ENCODE measurements around the gene RABGGTA.
A peak's percentile ranks its signal among the peaks of the same experiment; 100 is the strongest.
"Not testable (repeated sequence)": the region's sequence is repeated elsewhere in the genome, so short reads cannot be mapped to it uniquely, and the experiment has no call there.

RABGGTA gene

DNA sequence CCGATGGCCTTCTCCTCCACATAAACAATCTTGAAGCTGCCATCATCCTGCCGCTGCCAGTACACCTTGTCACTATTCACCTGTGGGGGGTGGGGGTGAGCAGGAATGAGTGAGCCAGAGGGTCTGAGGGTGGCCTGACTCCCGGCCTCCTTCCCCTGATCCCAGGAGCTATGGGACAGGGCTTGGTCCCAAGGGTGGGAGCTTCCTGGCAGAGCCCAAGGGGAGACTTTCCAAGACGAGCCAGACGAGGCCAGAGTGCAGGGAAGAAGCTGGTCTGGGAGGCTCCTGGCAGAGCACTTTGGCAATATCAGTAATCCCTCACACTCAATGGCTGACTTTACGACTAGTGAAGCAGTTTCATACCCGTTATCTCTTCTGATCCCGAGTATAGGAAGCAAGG lies 16.0 kb downstream of the RABGGTA start:
- Histone ChIP-seq H3K27me3 (replicated peaks; ENCODE audit: control insufficient read depth, insufficient read depth, low read length) (no peaks in the 10 kb centered on the region), H3K9ac (ENCODE audit: low read length) (no peak overlapping the region), H3K4me3 (ENCODE audit: low read length) (no peak overlapping the region), H3K4me1 (ENCODE audit: control insufficient read depth, insufficient read depth, low read length) (peaks cover 16% of the 10 kb centered on the region), H3K9me3 (ENCODE audit: control insufficient read depth, low read length) (no peaks in the 10 kb centered on the region), H3K36me3 (ENCODE audit: control insufficient read depth, insufficient read depth, low read length, severe bottlenecking) (no peaks in the 10 kb centered on the region)
- DNase-seq (ENCODE audit: low read depth): no peak

DNA sequence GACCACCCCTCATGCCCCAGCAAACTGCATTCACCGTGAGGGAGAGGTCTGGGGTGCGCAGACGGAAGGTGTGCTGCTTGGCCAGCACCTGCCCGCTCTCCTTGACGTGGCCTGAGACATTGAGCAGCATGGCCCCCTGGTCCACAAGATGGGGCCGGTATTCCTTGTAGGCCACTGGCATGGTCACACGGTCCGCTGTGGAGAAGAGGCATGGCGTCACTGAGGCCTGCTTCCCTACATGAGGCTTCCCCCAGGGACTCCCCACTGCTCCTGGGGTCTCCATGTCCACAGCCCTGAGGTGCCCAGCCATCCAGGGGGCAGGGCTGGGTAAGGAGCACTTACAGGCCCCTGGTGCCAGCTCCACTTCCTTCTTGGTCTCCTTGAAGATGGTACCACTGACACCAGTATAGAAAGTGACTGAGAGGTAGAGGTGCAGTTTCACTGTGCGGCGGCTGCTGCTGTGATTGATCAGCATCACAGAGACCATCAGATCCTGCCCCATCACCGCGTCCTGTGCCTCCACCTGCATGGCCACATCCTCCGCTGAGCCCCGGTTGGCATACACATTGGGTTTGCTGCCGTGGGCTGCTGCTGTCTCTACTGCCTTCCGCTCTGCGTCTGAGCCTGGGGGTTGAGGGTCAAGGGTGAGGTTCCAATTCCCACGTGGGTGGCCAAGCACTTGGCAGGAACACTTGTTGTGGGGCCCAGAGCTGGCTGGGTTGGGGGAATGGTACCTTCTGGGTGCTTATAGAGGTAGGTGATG lies 16.6 kb downstream of the RABGGTA start:
- H3K9ac ChIP-seq (ENCODE audit: low read length): no peak overlapping the region
- H3K27me3 ChIP-seq (replicated peaks; ENCODE audit: control insufficient read depth, insufficient read depth, low read length): no peaks in the 10 kb centered on the region
- H3K36me3 ChIP-seq (ENCODE audit: control insufficient read depth, insufficient read depth, low read length, severe bottlenecking): no peaks in the 10 kb centered on the region
- H3K4me3 ChIP-seq (ENCODE audit: low read length): no peak overlapping the region
- H3K4me1 ChIP-seq (ENCODE audit: control insufficient read depth, insufficient read depth, low read length): peaks cover 16% of the 10 kb centered on the region
- DNase-seq (ENCODE audit: low read depth): no peak
- no peaks in the 10 kb centered on the region for H3K9me3 ChIP-seq (ENCODE audit: control insufficient read depth, low read length)

DNA sequence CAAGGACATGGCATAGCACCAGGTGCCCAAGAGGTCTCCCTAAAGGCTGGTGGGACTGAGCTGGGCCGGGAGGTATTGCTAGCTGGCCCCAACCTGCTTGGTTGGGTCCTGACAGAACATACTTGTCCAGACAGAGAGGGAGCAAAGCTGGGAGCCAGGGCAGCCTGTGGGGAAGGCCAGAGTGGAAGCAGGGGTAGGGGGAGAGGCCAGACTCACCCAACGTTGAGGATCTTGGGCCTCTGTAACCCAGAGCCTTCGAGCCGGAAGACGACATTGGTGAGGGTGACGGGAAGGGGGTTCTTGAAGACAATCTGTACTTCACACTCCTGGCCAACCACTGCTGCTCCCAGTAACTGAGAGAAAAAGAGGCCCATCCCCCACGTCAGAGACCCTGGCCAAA lies 17.5 kb downstream of the RABGGTA start:
- H3K27me3 ChIP-seq (replicated peaks; ENCODE audit: control insufficient read depth, insufficient read depth, low read length): no peaks in the 10 kb centered on the region
- DNase-seq (ENCODE audit: low read depth): no peak

DNA sequence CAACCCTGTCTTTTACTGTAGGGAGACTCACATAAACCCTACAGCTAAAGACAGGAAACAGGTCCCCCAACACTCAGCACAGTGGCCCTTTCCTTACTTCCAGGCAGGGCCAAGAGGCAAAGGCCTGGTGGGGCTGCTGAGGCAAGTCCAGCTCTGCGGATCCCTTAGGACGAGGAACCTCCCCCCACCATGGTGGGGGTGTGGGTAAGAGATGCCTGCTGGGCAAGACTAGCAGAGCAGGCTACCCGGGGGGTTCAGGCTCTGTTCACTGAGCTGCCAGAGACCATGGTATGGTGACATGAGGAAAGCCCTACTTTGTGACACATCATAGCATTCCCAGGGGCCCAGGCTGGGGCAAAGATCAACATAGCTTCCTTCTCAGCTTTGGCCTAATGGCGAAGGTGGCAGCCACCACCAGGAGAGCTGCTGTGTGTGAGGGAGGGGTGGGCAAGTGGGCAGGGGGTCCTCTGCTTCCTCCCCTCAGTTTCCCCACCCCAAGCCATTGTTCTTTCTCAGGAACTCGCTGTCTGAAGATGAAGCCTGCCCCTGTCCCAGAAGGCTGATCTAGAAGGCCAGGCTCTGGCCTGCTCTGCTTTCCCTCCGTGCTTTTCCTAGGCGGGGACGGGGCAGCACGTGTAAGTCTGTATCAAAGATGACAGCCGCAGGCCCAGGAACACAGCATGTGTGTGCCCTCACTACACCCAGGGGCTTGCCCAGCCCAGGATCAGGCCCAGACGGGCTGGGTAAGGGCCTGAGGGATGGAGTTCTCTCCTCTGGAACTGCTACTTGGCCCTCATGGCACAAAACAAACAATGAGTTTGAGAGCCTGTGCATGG lies 18.9 kb downstream of the RABGGTA start:
- DNase-seq (ENCODE audit: low read depth): no peak

More for the DNA sequence above, 17.5 kb downstream of the RABGGTA start:
- no peak overlapping the region for H3K4me3 ChIP-seq (ENCODE audit: low read length)
- no peak overlapping the region for H3K9ac ChIP-seq (ENCODE audit: low read length)
- no peaks in the 10 kb centered on the region for H3K9me3 ChIP-seq (ENCODE audit: control insufficient read depth, low read length)
- no peaks in the 10 kb centered on the region for H3K36me3 ChIP-seq (ENCODE audit: control insufficient read depth, insufficient read depth, low read length, severe bottlenecking)
- peaks cover 9% of the 10 kb centered on the region for H3K4me1 ChIP-seq (ENCODE audit: control insufficient read depth, insufficient read depth, low read length)

DNA sequence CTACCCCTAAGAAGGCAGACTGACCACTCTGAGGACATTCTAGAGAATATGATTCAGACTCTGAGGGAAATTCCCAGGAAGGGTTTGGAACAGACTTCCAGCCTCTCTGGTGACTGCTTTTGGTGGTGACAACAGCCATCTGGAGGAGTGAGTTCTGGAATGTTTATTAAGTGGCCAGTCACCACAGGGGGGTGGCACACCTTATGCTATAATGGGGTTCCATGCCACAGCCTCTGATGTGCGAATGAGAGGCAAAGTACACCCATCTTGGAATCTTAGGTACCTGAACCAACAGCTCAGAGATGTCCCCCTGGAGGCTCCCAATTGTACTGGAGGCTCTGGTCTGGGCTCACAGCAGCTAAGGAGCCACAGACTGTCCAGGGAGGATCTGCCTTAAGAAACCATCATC lies 19.5 kb downstream of the RABGGTA start:
- DNase-seq (ENCODE audit: low read depth): peak; percentile 45
- H3K27me3 ChIP-seq (replicated peaks; ENCODE audit: control insufficient read depth, insufficient read depth, low read length): no peaks in the 10 kb centered on the region
- H3K4me3 ChIP-seq (ENCODE audit: low read length): no peak overlapping the region
- H3K9me3 ChIP-seq (ENCODE audit: control insufficient read depth, low read length): no peaks in the 10 kb centered on the region
- H3K36me3 ChIP-seq (ENCODE audit: control insufficient read depth, insufficient read depth, low read length, severe bottlenecking): no peaks in the 10 kb centered on the region
- H3K4me1 ChIP-seq (ENCODE audit: control insufficient read depth, insufficient read depth, low read length): peaks cover 9% of the 10 kb centered on the region
- H3K9ac ChIP-seq (ENCODE audit: low read length): no peak overlapping the region

More for the DNA sequence above, 18.9 kb downstream of the RABGGTA start:
- peaks cover 7% of the 10 kb centered on the region for H3K4me1 ChIP-seq (ENCODE audit: control insufficient read depth, insufficient read depth, low read length)
- no peaks in the 10 kb centered on the region for H3K36me3 ChIP-seq (ENCODE audit: control insufficient read depth, insufficient read depth, low read length, severe bottlenecking)
- no peaks in the 10 kb centered on the region for H3K27me3 ChIP-seq (replicated peaks; ENCODE audit: control insufficient read depth, insufficient read depth, low read length)
- no peak overlapping the region for H3K9ac ChIP-seq (ENCODE audit: low read length)
- H3K4me3 ChIP-seq (ENCODE audit: low read length): no peak overlapping the region
- H3K9me3 ChIP-seq (ENCODE audit: control insufficient read depth, low read length): no peaks in the 10 kb centered on the region

DNA sequence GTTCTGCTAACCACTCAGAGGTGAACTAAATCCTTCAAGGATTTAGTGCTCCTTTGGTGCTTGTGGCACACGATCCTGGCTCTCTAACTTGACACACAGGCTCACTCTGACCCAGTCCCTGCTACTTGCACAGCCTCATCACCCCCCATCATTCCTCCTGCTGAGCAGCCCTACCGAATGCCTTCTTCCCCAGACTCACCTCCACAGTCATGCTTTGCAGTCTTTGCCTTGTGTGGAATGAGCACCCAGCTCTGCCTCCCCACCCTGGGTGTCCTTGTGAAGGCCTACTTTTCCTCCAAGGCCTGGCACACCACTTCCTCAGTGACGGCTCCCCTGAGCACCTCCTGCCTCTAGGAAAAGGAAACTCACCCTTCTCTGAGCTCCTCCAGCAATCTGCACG lies 21.0 kb downstream of the RABGGTA start:
- Histone ChIP-seq H3K9me3 (ENCODE audit: control insufficient read depth, low read length) (no peaks in the 10 kb centered on the region), H3K9ac (ENCODE audit: low read length) (no peak overlapping the region), H3K4me1 (ENCODE audit: control insufficient read depth, insufficient read depth, low read length) (peaks cover 13% of the 10 kb centered on the region), H3K27me3 (replicated peaks; ENCODE audit: control insufficient read depth, insufficient read depth, low read length) (no peaks in the 10 kb centered on the region), H3K4me3 (ENCODE audit: low read length) (no peak overlapping the region), H3K36me3 (ENCODE audit: control insufficient read depth, insufficient read depth, low read length, severe bottlenecking) (no peaks in the 10 kb centered on the region)
- DNase-seq (ENCODE audit: low read depth): no peak

DNA sequence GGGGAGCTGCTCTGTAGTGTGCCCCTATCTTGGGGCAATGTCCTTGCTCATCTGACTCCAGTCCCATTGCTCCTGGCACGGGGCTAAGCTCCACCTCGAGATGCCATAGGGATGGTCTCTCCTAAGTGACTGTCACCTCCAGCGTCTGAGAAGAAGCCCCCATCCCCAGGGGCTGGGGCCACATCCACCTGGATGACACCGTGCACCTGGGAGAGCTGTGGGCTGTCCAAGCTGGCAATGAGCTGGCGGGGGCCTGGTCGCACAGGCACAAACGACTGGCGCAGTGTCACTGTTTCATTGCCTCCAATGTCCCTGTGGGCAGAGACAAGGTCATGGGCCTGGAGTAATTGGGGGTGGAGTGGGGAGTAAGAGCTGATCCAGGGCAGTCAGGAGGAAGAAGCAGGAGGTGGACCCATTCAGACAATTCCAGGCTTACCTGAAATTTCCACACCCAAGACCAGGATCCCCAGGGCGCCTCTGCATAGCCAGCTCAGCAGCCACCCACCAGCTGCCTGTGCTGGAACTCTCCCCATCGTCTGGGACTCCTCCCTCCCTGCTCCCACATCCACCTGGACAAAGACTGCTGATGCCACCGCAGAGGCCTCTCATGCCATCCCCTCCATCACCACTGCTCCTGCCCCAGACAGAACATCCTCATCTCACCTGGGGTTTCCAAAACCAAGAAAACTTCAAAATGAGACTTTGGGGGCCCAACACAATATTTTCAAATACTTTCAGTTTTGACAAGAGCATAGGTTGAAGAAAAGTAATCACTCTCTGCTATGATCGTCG lies 22.0 kb downstream of the RABGGTA start:
- Histone ChIP-seq H3K9ac (ENCODE audit: low read length) (no peak overlapping the region), H3K27me3 (replicated peaks; ENCODE audit: control insufficient read depth, insufficient read depth, low read length) (no peaks in the 10 kb centered on the region), H3K4me1 (ENCODE audit: control insufficient read depth, insufficient read depth, low read length) (peaks cover 13% of the 10 kb centered on the region), H3K4me3 (ENCODE audit: low read length) (no peak overlapping the region), H3K9me3 (ENCODE audit: control insufficient read depth, low read length) (no peaks in the 10 kb centered on the region), H3K36me3 (ENCODE audit: control insufficient read depth, insufficient read depth, low read length, severe bottlenecking) (no peaks in the 10 kb centered on the region)
- DNase-seq (ENCODE audit: low read depth): no peak

DNA sequence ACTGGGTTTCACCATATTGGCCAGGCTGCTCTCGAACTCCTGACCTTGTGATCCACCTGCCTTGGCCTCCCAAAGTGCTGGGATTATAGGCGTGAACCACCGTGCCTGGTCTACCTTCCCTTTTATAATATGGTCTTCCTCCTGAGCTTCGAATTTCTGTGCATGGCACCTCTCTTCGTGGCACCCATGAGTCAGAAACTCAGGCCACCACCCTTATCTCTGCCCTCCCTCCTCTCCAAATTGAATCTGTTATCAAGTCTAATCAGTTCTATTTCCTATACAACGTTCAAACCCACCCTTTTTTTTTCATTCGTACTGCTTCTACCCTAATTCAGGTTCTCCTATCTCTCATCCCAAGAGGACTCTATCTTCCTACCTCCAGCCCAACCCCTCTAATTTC lies 24.0 kb downstream of the RABGGTA start:
- H3K4me3 ChIP-seq (ENCODE audit: low read length): no peak overlapping the region
- no peaks in the 10 kb centered on the region for H3K9me3 ChIP-seq (ENCODE audit: control insufficient read depth, low read length)
- H3K27me3 ChIP-seq (replicated peaks; ENCODE audit: control insufficient read depth, insufficient read depth, low read length): no peaks in the 10 kb centered on the region
- no peak for DNase-seq (ENCODE audit: low read depth)
- H3K36me3 ChIP-seq (ENCODE audit: control insufficient read depth, insufficient read depth, low read length, severe bottlenecking): no peaks in the 10 kb centered on the region
- H3K9ac ChIP-seq (ENCODE audit: low read length): no peak overlapping the region
- H3K4me1 ChIP-seq (ENCODE audit: control insufficient read depth, insufficient read depth, low read length): peaks cover 20% of the 10 kb centered on the region

DNA sequence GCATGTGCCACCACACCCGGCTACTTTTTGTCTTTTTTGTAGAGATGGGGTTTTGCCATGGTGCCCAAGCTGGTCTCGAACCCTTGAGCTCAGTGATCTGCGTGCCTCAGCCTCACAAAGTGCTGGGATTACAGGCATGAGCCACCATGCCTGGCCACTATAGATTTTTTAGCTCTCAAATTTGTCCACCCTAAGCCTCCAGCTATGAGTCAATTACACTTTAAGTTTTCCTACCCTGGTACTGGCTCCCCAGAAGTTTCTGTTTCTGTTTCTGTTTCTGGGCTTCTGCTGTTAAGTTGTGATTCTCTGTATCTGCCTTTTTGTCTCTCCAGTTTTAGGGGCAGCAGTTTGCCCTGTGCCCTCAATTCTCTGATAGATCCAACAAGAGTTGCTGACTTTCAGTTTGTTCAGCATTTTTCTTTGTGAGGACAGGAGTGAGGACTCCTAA lies 24.6 kb downstream of the RABGGTA start:
- no peaks in the 10 kb centered on the region for H3K27me3 ChIP-seq (replicated peaks; ENCODE audit: control insufficient read depth, insufficient read depth, low read length)
- no peaks in the 10 kb centered on the region for H3K36me3 ChIP-seq (ENCODE audit: control insufficient read depth, insufficient read depth, low read length, severe bottlenecking)
- H3K9me3 ChIP-seq (ENCODE audit: control insufficient read depth, low read length): no peaks in the 10 kb centered on the region
- H3K9ac ChIP-seq (ENCODE audit: low read length): peak overlapping the region; percentile 55
- peaks cover 18% of the 10 kb centered on the region for H3K4me1 ChIP-seq (ENCODE audit: control insufficient read depth, insufficient read depth, low read length)
- H3K4me3 ChIP-seq (ENCODE audit: low read length): peak overlapping the region; percentile 5
- DNase-seq (ENCODE audit: low read depth): peak; percentile 21

DNA sequence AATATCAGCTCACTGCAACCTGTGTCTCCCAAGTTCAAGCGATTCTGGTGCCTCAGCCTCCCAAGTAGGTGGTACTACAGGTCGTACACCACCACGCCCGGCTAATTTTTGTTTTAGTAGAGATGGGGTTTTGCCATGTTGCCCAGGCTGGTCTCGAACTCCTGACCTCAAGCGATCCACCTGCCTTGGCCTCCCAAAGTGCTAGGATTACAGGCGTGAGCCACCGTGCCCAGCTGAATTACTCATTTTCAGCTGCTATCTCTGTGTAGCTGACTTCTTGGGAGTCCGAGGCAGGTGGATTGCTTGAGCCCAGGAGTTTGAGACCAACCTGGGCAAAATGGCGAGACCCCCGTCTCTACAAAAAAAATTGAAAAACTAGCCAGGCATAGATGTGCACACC lies 26.0 kb downstream of the RABGGTA start:
- not testable (repeated sequence) for H3K4me3 ChIP-seq (ENCODE audit: low read length); H3K9ac ChIP-seq (ENCODE audit: low read length); H3K27me3 ChIP-seq (replicated peaks; ENCODE audit: control insufficient read depth, insufficient read depth, low read length); DNase-seq (ENCODE audit: low read depth); H3K9me3 ChIP-seq (ENCODE audit: control insufficient read depth, low read length); H3K36me3 ChIP-seq (ENCODE audit: control insufficient read depth, insufficient read depth, low read length, severe bottlenecking)
- H3K4me1 ChIP-seq (ENCODE audit: control insufficient read depth, insufficient read depth, low read length): peaks cover 29% of the 10 kb centered on the region

DNA sequence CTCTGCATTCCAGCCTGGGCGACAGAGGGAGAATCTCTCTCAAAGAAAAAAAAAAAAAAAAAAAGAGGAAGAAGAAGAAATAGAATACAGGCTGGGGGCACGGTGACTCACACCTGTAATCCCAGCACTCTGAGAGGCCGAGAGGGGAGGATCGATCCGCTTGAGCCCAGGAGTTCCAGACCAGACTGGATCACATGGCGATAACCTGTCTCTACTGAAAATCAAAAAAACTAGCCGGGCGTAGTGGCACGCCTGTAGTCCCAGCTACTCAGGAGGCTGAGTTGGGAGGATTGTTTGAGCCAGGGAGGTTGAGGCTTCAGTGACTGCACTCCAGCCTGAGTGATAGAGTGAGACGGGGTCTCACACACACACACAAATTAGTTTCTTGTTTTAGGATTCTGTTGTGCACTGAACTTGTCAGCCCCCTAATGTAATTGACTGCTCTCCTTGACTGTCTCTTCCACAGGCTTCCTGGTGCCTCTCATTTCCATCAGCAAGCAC lies 28.0 kb downstream of the RABGGTA start:
- H3K27me3 ChIP-seq (replicated peaks; ENCODE audit: control insufficient read depth, insufficient read depth, low read length): no peaks in the 10 kb centered on the region
- no peaks in the 10 kb centered on the region for H3K9me3 ChIP-seq (ENCODE audit: control insufficient read depth, low read length)
- peak overlapping the region; percentile 93 for H3K4me3 ChIP-seq (ENCODE audit: low read length)
- H3K9ac ChIP-seq (ENCODE audit: low read length): peak overlapping the region; percentile 97
- peaks cover 48% of the 10 kb centered on the region for H3K4me1 ChIP-seq (ENCODE audit: control insufficient read depth, insufficient read depth, low read length)
- H3K36me3 ChIP-seq (ENCODE audit: control insufficient read depth, insufficient read depth, low read length, severe bottlenecking): peaks cover 26% of the 10 kb centered on the region
- DNase-seq (ENCODE audit: low read depth): no peak

Data from adipocyte (in vitro differentiated cells).